H54 (cell line): Measurements from ENCODE around the gene FRG1.
"Not testable (repeated sequence)": the region's sequence is repeated elsewhere in the genome, so short reads cannot be mapped to it uniquely, and the experiment has no call there.

Experiments
- DNase-seq: peaks from one replicate; pipeline ENCODE4 v3.0.0; 2011; ENCODE audit warnings: low spot score, mixed read lengths; ENCODE audit not compliant: insufficient read length
- FAIRE-seq: peaks from 3 replicates; lab custom pipeline; 2011; peaks lifted over from hg19 to GRCh38; lab: Jason Lieb, UNC
- POLR2A ChIP-seq: IDR thresholded peaks from 2 replicates; pipeline ENCODE4 v1.6.1; 2011; ENCODE audit warnings: low read depth, mild to moderate bottlenecking, low read length

The FRG1 gene

GRCh38 chr4:189973646-189974045, 33.0 kb downstream of the FRG1 start:
- FAIRE-seq (no peak), DNase-seq (no peak)
- no peak for TF ChIP-seq POLR2A

- no peak for TF ChIP-seq POLR2A
- FAIRE-seq (no peak), DNase-seq (no peak)
Observed at GRCh38 chr4:189974056-189974455, 33.4 kb downstream of the FRG1 start.

- DNase-seq (no peak), FAIRE-seq (no peak)
- no peak for TF ChIP-seq POLR2A
Observed at GRCh38 chr4:189979196-189980047, 38.8 kb downstream of the FRG1 start.

GRCh38 chr4:189980292-189980691, 39.6 kb downstream of the FRG1 start:
- DNase-seq, FAIRE-seq: not testable (repeated sequence)

- FAIRE-seq (no peak), DNase-seq (no peak)
- TF ChIP-seq POLR2A: no peak
Observed at GRCh38 chr4:189981970-189982369, 41.3 kb downstream of the FRG1 start.

GRCh38 chr4:189983916-189984526, 43.3 kb downstream of the FRG1 start:
- FAIRE-seq, DNase-seq: not testable (repeated sequence)

GRCh38 chr4:189984661-189985060, 44.0 kb downstream of the FRG1 start:
- not testable (repeated sequence) for DNase-seq, FAIRE-seq

GRCh38 chr4:189985651-189986243, 45.1 kb downstream of the FRG1 start:
- not testable (repeated sequence) for DNase-seq, FAIRE-seq

- FAIRE-seq (no peak), DNase-seq (no peak)
- no peak for TF ChIP-seq POLR2A
Observed at GRCh38 chr4:189988877-189989431, 48.3 kb downstream of the FRG1 start.

- not testable (repeated sequence) for DNase-seq, FAIRE-seq
Observed at GRCh38 chr4:189989941-189990340, 49.3 kb downstream of the FRG1 start.
